ENCODE measurements around the gene LCE1F. TPM values are rescaled to one million over a fixed set of nuclear protein-coding genes. Genes with fewer than 3 reads are reported as not detected.

Gene LCE1F
- total RNA-seq, 4 donors from 2014 or later = not detected

DNA sequence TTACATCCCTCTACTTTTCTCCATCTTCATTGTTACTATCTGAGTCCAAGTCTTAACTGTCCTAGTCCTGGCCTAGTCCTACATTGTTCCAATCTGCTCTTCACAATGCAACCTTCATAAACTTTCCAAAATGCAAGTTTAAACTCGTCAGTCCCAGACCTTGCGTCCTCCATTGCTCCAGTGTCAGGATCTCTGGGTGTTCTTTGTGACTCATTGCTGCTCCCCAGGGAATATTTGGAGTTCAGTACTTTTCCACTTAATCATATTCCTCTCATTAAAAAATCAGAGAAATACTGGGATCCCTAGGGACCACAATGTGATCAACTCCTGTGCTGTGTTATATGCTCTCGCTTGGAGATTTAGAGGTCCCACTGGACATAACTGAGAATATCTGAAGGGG, 35.1 kb upstream of the LCE1F start:
- ATAC-seq (no peak), DNase-seq (no peak)
- no peaks in the 10 kb centered on the region for H3K27me3 ChIP-seq
- in situ Hi-C loops (cut with MboI; ENCODE audit: low sequenced_read_pairs in 4 of 4) (no loop called here), intact Hi-C loops (cut with DNase I; ENCODE audit: low total_unique reads) (no loop called here)
- no peak overlapping the region for H3K4me3 ChIP-seq
- TF ChIP-seq, protein P1, sequence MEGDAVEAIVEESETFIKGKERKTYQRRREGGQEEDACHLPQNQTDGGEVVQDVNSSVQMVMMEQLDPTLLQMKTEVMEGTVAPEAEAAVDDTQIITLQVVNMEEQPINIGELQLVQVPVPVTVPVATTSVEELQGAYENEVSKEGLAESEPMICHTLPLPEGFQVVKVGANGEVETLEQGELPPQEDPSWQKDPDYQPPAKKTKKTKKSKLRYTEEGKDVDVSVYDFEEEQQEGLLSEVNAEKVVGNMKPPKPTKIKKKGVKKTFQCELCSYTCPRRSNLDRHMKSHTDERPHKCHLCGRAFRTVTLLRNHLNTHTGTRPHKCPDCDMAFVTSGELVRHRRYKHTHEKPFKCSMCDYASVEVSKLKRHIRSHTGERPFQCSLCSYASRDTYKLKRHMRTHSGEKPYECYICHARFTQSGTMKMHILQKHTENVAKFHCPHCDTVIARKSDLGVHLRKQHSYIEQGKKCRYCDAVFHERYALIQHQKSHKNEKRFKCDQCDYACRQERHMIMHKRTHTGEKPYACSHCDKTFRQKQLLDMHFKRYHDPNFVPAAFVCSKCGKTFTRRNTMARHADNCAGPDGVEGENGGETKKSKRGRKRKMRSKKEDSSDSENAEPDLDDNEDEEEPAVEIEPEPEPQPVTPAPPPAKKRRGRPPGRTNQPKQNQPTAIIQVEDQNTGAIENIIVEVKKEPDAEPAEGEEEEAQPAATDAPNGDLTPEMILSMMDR (IDR thresholded peaks at IDR 0.05 in 4 of 5, conservative IDR thresholded peaks at IDR 0.05 in 1 of 5) = no peak
- TF ChIP-seq POLR2A (IDR thresholded peaks at IDR 0.05) = no peak
- H3K36me3 ChIP-seq = no peaks in the 10 kb centered on the region
- no peak overlapping the region for H3K27ac ChIP-seq
- H3K9me3 ChIP-seq = no peaks in the 10 kb centered on the region
- no peaks in the 10 kb centered on the region for H3K4me1 ChIP-seq

DNA sequence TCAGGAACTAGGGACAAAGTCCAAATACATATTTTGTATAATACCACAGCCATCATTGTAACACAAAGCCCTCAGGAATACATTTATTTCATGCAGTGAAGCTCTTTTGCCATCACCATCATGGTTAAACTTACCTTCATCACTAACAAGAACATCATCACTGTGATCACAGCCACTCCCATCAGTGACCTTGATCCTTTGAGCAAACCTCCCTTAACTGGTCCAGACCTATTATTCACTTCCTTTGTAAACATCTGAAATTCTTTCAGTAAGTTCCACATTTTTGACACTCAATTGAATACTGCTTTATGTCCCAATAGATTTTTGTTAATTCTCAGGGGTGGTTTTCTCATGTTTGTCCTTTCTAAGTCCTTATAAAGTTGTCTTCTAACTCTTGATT, 33.3 kb upstream of the LCE1F start:
- no peak for ATAC-seq
- Histone ChIP-seq H3K4me1 (no peaks in the 10 kb centered on the region), H3K4me3 (no peak overlapping the region), H3K36me3 (no peaks in the 10 kb centered on the region), H3K27ac (no peak overlapping the region), H3K27me3 (no peaks in the 10 kb centered on the region), H3K9me3 (no peaks in the 10 kb centered on the region)
- DNase-seq = no peak
- intact Hi-C loops (cut with DNase I; ENCODE audit: low total_unique reads) (no loop called here), in situ Hi-C loops (cut with MboI; ENCODE audit: low sequenced_read_pairs in 4 of 4) (no loop called here)
- TF ChIP-seq, protein P1 (IDR thresholded peaks at IDR 0.05 in 4 of 5, conservative IDR thresholded peaks at IDR 0.05 in 1 of 5) = no peak
- no peak for TF ChIP-seq POLR2A (IDR thresholded peaks at IDR 0.05)

DNA sequence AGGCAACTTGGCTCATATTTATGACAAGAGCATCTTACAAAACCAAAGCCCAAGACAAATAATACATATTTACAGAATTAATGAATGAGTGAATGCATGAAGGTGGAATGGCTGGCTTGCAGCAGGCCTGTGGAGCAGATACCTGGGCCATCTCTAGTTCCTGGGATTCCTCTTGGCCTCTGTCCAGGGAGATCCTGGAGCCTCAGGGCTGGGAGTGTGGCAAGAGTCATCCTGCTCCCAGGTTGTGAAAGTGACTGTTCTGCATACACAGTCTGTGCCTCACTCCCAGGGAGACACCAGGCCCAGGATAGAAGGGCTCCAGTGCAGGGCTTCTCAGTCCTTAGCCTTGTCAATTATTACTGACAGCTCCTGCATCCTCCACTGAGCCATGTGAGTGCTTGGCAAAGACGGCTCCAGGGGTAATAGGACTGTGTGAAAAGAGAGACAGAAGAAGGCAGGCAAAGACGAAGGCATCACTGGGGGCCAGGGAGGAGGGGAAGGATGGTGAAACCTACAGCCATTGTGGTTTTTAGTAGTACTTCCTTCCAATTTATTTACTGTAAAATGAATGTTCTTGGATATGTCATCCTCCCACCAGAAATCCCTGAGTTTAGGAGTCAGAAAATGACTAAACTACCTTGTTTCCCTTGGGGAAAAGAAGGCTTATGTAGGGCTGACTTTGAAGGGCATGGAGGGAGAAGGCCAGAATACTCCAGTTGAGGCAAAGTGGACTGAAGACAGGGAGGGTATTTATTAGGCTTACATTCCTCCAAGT, 31.4 kb upstream of the LCE1F start:
- Histone ChIP-seq H3K4me3 (no peak overlapping the region), H3K27me3 (no peaks in the 10 kb centered on the region), H3K27ac (no peak overlapping the region), H3K4me1 (no peaks in the 10 kb centered on the region), H3K36me3 (no peaks in the 10 kb centered on the region), H3K9me3 (no peaks in the 10 kb centered on the region)
- DNase-seq (no peak), ATAC-seq (no peak)
- intact Hi-C loops (cut with DNase I; ENCODE audit: low total_unique reads) (no loop called here), in situ Hi-C loops (cut with MboI; ENCODE audit: low sequenced_read_pairs in 4 of 4) (no loop called here)
- TF ChIP-seq, protein P1 (IDR thresholded peaks at IDR 0.05 in 4 of 5, conservative IDR thresholded peaks at IDR 0.05 in 1 of 5) = no peak
- TF ChIP-seq POLR2A (IDR thresholded peaks at IDR 0.05) = no peak

DNA sequence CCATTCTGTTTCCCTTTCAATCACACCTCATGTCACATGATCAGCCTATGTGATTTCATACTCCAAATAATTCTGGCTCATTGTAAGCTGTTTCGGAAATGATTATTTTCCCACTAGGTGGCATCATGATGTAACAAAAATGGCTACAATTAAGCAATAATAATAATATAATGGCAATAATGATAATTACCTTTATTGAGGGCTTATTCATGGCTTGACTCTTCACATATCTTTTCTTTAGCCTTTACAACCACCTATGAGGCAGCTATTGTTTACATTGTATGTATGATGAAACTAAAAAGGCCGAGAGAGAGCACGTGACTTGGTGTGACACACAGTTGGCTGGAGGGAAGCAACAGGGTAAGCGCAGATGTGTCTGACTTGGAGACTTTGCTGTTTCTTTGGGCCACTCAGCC, 29.6 kb upstream of the LCE1F start:
- no peak for ATAC-seq
- H3K4me1 ChIP-seq = no peaks in the 10 kb centered on the region
- H3K4me3 ChIP-seq = no peak overlapping the region

More for the DNA sequence above, 29.6 kb upstream of the LCE1F start:
- intact Hi-C loops (cut with DNase I; ENCODE audit: low total_unique reads) = no loop called here
- no peak for DNase-seq
- in situ Hi-C loops (cut with MboI; ENCODE audit: low sequenced_read_pairs in 4 of 4) = no loop called here
- Histone ChIP-seq H3K27me3 (no peaks in the 10 kb centered on the region), H3K9me3 (no peaks in the 10 kb centered on the region), H3K36me3 (no peaks in the 10 kb centered on the region), H3K27ac (no peak overlapping the region)
- TF ChIP-seq, protein P1 (IDR thresholded peaks at IDR 0.05 in 4 of 5, conservative IDR thresholded peaks at IDR 0.05 in 1 of 5) = no peak
- no peak for TF ChIP-seq POLR2A (IDR thresholded peaks at IDR 0.05)

Measured in gastrocnemius medialis (tissue), 4 donors.